ENCODE data around the gene MTFR1L.

DNA sequence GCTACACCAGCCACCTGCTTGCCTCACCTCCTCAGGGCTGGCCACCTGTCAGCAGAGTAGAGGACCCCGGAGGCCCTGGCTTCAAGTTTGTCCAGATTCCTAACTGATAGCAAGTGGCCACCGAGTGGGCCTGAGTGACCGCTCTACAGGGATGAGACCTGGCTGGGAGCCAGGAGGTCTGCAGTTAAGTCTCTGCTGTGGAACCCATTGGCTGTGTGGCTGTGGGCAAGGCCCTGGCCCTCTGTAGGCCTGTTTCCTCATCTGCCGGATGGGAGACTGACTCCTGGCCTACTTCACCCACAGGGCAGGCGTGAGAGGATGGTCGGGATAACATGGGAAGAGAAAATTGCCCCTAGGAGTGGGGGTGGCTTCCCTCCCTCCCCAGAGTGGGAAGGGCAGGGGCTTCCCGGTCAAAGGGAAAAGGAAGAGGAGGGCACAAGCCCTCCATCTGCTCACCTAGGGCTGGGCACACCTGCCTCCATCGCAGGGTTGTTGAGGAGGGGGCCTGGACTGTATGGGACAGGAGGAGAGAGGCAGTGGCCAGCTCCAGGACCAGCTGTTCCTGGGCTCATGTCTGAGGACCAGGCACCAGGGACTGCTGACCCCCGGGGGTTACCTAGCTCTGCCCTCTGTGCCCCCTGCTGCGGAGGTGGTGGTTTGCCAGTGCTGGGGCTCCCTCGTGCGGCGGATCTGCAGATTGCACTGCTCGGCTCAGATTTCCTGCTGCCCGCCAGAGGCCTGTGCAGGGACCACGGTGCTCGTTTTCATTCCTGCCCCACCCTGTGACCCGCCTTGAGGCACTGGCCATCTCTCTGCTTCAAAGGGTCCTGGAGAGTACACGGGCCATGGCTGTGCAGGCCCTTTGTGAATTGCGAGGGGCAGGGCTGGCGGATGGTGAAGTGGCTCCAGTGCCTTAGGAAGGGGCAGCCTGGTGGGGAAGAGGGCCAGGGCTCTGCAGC lies 9.1 kb upstream of the MTFR1L start:
- TF ChIP-seq, protein P1, sequence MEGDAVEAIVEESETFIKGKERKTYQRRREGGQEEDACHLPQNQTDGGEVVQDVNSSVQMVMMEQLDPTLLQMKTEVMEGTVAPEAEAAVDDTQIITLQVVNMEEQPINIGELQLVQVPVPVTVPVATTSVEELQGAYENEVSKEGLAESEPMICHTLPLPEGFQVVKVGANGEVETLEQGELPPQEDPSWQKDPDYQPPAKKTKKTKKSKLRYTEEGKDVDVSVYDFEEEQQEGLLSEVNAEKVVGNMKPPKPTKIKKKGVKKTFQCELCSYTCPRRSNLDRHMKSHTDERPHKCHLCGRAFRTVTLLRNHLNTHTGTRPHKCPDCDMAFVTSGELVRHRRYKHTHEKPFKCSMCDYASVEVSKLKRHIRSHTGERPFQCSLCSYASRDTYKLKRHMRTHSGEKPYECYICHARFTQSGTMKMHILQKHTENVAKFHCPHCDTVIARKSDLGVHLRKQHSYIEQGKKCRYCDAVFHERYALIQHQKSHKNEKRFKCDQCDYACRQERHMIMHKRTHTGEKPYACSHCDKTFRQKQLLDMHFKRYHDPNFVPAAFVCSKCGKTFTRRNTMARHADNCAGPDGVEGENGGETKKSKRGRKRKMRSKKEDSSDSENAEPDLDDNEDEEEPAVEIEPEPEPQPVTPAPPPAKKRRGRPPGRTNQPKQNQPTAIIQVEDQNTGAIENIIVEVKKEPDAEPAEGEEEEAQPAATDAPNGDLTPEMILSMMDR (conservative IDR thresholded peaks at IDR 0.05 in 1 of 2, IDR thresholded peaks at IDR 0.05 in 1 of 2; ENCODE audit: extremely low read depth in 1 of 2, insufficient read depth in 1 of 2, low read depth in 1 of 2, low read length in 2 of 2): peak; percentile 75 to 89
- TF ChIP-seq EZH2 (IDR thresholded peaks at IDR 0.05; ENCODE audit: borderline replicate concordance, low read length): no peak

Data from mammary epithelial cell (primary cell).